Dermis blood vessel endothelial cell (primary cell): ENCODE measurements around the gene PRSS37. TPM values are rescaled to one million over a fixed set of nuclear protein-coding genes. Genes with fewer than 3 reads are reported as not detected.
"Not testable (repeated sequence)": the region's sequence is repeated elsewhere in the genome, so short reads cannot be mapped to it uniquely, and the experiment has no call there.

Experiments
- DNase-seq: peaks from one replicate; pipeline ENCODE4 v3.0.0; 2010
- total RNA-seq: library from RNA; depleted of rRNA; stranded (reverse); fragments of >200 nt; gene quantifications from 2 replicates; pipeline ENCODE4 v1.2.3, GENCODE V29; 2014

The PRSS37 gene, protein sequence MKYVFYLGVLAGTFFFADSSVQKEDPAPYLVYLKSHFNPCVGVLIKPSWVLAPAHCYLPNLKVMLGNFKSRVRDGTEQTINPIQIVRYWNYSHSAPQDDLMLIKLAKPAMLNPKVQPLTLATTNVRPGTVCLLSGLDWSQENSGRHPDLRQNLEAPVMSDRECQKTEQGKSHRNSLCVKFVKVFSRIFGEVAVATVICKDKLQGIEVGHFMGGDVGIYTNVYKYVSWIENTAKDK
- total RNA-seq: not detected in 2 replicates

DNA sequence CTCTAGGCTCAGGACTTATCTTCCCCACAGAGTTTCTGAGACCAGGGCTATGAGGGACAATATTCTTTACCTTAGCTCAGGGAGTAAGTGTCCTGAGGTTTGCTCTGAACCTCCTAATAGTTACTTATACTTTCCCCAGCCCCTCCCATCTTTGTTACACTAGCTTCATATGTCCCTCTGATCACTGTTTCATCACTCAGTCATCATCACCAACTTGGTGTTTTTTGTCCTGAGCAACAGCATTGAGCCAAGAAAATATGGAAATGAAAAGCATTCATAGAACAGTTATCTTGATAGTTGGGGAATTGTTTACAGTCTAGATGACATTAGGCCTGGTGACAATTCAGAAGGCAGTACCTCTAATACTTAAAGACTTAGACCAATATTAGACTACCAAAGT is at the start of gene PRSS37:
TSS of gene PRSS37 (minus strand) at position 101 of the 400 bp plus-strand sequence. CDS start 436 bp downstream, outside the sequence.
- DNase-seq: no peak

DNA sequence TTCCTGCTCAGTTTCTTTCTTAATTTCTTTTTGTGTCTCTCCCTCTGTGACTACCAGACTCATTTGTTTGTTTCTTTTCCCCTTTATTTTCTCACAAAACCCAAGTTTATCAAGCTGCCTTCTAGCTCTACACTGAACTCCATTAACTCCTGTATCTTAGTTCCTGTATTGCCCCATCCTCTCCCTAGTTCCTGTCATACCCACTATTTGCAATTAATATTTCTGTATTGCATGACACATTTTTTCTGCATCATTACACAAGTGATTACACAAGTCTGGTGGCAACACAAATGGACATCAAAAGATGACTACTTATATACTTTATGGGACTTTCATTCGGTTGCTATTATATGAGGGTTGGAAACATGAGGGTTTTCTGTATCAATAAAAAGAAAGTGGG is 48.0 kb upstream of the PRSS37 start:
- DNase-seq: no peak

DNA sequence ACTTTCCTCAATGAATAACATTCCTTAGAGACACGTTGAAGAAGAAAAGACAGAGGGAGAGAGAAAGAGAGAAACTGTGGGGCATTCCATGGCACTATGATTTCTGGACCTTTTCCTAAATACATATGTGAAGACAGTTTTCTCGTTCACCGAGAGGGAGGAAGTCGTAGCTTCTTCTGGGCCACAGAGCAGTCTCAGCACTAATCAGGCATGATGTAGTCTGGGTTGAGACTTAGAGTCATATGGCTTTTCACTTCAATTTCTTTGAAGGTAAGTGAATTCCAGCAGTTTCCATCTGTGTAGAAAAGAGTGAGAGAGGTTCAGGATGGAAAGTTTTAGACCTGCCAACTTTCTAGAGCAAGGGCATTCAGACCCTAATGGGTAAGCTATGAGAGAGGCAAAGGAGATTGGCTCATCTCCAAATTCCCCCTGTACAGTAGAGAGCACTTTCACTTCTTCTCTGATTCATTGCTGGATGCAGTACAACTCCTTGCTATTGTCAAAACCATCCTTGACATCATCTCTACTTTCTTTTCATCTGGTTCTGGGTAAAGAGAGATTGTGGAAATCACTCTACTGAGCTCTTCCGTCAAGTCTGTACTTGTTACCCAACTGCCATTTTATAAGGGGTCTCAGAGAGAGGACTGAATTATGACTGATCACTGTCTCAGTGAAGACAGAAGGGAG is 43.4 kb upstream of the PRSS37 start:
- DNase-seq: no peak

DNA sequence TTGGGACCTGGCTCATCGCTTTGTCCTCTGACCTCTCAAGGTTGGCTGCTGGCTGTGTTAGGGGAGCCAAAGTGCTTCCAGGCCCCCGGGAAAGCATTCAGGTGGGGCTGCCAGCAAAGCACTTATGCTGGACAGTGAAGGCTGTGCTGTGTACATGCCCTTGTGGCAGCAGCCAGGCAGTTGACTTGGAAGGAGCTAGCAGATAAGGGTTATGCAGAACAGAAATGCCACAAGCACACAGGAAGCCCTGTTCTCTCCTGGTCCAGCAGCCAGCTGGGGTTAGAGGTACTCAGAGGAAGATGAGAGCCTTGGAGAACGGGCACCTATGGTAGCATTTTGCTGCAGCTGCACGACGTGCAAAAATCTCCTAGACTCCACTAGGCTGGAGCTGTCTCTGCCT is 39.7 kb upstream of the PRSS37 start:
- DNase-seq: no peak

DNA sequence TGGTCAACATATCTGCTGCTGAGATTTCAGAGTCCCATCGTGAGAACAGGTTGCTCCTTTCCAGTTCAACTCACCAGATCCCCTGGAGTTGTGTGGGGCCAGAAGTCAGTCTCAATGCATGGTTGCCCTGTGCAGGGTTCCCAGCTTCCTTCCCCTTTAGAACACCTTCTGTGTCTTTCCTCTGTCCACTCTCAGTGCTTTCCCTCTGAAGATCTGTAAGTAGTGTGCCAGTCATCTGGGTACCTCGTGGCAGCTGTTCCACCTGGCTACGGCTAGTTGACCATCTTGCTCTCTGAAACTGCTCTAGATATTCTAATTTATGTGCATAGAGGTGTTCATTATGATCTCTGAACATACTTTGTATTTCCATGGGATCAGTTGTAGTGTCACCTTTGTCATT is 36.1 kb upstream of the PRSS37 start:
- no peak for DNase-seq

DNA sequence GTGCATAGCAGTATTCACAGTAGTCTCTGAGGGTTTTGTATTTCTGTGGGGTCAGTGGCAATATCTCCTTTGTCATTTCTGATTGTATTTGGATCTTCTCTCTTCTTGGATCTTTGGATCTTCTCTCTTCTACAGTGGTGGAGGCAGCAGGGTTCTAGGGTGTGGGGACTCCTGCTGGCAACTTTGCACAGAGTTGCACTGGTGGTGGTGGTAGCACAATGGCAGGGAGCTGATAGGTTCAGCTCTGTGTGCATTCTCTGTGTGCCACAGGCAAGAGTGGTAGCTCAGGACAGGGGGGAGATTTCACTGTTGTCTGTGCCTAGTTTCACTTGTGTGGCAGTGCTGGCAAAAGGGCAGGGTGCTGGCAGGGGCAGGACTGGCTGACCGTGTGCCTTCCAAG is 35.1 kb upstream of the PRSS37 start:
- DNase-seq: no peak

DNA sequence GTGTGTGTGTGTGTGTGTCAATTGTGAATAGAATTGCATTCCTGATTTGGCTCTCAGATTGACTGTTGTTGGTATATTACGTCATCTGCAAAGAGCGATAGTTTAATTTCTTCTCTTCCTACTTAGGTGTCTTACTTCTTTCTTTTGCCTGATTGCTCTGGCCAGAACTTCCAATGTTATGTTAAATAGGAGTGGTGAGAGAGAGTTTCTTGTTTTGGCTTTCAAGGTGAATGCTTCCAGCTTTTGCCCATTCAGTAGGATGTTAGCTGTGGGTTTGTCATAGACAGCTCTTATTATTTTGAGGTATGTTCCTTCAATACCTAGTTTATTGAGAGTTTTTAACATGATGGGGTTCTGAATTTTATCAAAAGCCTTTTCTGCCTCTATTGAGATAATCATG is 34.2 kb upstream of the PRSS37 start:
- DNase-seq: no peak

DNA sequence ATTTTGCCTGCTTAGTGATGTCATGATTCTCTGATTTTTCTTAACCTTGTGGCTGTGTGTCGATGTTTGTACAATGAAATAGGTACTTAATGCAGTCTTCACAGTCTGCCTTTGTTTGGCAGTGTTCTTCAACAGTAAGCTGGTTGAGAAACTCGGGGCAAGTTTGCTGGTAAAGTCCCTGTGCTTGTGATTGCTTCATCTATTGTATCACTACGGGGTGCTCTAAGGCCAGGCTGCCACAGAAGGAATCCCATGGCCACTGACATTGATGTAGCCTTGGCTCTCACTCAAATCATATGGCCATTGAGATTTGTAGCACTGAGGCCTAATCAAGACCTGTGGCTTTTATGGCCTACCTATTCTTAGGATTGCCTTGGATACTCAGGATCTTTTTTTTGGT is 33.5 kb upstream of the PRSS37 start:
- no peak for DNase-seq

DNA sequence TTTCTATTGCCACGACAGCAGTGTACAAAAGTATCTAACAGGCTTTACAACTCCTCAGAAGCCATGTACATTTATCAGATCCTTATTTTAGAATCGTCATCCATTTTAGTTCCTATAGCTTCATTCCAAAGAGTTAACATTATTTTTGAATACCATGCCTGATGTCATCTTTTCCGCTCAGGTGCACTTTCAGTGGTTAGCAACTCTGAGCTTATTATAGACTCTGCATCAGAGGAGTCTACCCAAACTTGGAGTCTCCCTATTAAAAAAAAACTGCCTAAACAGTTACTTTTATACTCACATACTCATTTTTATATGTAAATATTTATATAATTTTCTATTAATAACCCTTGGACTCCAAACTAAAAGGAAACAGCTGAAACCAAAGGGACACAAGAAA is 31.6 kb upstream of the PRSS37 start:
- DNase-seq: no peak

DNA sequence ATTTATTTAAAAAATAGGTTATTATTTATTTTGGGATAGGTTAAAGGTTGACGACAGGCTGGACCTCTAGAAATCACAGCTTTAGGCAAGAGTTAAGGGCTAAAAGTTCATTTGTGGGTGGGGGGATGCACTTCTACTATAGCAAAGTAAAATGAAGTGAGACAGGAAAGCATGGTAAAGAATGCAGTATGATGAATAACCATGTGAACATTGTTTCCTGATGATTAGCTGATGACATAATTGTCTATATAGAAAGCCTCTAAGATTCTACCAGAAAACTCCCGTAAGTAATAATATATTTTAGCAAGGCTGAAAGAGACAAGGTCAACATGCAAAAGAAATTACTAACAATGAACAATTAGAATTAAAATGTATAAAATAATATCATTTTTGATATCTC is 25.7 kb upstream of the PRSS37 start:
- no peak for DNase-seq

DNA sequence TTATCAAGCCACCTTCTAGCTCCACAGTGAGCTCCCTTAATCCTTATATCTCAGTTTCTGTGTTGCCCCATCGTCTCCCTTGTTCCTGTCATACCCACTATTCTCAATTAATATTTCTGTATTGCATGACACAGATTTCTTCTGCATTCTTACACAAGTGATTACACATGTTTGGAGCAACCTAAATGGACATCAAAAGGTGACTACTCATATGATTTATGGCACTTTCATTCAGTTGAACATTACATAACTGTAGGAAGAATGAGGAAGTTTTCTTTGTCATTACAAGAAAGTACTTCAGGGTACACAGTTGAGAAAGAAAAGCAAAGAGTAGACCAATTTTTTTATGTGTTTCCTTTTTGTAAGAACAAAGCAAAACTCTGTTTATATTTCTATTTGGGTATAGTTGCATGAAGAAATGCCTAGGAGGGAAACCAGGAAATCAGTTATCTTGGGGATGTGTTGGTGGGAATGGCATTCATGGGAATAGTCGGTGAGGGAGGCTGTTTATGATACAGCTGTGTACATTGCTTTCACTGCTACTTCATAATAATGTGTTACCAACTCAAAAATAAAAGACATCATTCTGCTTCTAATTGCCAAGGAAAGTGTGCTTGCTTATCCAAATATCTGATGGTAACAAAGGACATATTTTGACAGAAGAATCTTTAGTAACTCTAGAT is 23.6 kb upstream of the PRSS37 start:
- DNase-seq: no peak

DNA sequence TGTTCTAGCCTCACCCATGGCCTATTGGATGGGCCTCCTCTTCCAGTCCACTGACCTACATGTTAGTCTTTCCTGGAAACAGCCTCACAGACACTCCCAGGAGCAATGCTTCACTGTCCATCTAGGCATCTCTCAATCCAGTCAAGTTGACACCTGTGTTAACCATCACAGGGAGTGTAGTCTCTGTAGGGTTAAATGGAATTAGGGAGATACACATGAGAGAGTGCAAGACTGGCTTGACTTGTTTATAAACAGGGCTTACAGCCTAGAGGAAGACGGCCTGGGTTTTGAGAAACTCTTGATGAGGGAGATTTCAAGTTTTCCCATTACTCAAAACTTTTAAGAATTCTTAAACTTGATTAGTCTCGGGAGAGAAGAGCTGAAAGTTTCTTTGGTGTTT is 18.9 kb upstream of the PRSS37 start:
- DNase-seq: no peak

DNA sequence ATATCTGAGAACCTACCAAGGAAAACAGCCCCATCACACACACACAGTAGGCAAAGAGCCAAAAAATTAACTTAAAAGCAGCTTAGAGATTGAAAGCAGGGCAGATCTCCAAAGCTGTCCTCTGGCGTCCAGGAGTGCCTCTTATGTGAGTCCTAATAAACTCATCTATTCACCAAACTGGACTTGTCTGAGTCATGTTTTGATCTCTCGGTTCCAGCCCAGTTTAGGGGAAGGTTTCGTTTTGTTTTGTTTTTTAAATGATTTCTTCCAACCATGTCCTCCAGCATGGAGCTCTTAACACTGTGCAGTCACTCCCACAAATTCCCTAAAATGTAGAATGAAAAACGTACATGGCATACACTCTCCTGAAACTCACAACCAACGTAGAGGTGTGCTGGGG is 6.7 kb upstream of the PRSS37 start:
- DNase-seq: no peak

DNA sequence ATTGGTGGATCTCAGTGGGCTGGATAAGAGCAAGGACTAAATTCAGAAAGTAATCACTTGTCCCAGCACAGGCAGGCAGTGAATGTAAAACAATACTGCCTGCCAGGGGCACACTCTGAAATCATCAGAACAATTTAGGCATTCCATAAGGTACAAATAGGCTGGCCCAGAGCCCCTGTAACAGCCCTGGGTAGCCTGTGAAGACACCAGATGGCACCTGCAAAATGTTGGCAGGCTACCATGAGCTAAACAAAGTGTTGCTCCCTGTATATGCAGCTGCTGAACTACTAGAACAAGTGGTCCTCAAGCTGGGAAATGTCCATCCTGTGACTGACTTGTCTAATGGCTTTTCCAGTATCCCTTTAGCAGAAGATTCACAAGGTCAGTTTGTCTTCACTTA is 3.0 kb upstream of the PRSS37 start:
- DNase-seq: no peak

DNA sequence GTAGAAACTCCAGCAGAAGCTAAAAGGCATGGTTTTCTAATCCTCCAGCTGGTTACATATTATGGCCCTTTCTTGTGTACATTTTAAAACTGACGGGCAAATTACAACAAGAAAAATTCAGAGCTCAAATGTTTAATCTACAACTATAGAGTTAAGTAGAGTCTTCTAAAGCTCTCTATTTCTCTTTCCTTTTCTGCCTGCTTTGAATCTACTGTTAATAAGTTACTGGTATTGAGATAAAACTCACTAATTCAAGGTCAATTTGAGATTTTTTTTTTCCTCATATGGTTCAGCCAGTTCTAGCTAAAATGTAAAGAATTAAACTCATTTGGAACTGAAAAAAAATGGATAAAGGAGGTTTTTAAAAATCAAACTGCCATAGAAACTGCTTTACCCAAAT is 1.6 kb upstream of the PRSS37 start:
- DNase-seq: no peak

DNA sequence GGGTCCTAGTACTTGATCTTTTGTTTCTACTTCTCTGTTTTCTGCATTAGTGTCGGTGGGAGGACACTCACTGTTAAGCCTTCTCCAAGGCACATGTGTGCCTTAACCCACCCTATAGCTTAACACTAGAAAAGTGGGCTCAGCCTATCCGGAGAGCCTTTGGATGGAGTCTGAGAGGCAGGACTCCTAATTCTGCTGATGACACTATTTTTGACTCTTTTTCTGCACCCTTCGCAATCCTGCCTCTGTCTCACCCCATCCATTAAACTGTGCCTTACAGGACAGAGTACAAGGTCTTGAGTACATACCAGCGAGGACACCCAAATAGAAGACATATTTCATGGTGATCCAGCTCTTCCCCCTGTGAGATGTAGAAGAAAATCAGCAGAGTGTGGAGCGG is 577 bp downstream of the PRSS37 start:
- no peak for DNase-seq

DNA sequence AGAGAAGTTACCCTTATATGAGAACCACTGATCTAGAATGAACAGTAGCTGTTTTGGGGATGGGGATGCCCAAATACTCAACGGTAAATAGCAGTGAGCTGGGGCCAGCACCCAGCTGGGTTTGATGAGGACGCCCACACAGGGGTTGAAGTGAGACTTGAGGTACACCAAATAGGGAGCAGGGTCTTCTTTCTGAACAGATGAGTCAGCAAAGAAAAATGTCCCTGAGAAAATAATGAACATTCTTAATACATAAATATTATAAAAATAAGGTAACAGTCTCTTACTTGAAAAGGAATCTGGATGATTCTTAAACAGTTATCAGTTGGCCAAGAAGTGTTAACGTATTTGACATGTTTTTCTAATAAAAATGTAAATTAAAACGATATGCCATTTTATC is 2.0 kb downstream of the PRSS37 start:
- no peak for DNase-seq

DNA sequence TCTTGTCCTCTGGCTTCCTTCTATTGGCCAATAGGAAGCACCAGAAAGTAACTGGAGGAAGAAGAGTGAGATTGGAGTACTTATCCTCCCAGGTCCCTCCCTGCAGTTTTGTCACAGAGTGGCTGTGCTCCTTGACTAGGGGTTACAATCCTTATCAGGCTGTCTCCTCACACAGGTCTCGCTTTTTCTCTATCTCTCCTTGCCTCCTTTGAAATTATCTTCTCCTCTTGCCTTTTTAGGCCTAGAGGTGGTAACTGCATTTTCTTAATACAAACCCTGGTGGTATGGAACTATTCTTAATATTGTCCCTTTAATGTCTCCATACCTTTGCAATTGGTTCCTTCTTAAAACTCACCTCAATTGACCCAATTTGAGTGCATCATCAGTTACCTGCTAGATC is 2.7 kb downstream of the PRSS37 start:
- DNase-seq: no peak

DNA sequence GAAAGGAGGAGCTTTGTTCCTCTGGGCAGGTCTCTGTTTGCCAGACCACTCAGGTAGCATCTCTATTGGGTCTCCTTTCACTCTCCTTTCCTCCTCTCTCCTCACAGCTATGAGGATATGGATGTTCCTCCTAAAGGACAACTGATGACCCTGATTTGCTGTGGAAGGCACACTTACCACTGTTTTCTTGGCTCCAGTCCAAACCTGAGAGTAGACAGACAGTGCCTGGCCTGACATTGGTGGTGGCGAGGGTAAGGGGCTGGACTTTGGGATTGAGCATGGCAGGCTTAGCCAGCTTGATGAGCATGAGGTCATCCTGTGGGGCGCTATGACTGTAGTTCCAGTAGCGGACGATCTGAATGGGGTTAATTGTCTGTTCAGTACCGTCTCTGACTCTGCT is 3.6 kb downstream of the PRSS37 start:
- no peak for DNase-seq

DNA sequence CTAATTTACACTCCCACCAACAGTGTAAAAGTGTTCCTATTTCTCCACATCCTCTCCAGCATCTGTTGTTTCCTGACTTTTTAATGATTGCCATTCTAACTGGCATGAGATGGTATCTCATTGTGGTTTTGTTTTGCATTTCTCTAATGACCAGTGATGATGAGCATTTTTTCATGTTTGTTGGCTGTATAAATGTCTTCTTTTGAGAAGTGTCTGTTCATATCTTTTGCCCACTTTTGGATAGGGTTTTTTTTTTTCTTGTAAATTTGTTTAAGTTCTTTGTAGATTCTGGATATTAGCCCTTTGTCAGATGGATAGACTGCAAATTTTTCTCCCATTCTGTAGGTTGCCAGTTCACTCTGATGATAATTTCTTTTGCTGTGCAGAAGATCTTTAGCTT is 18.9 kb downstream of the PRSS37 start:
- DNase-seq: not testable (repeated sequence)

DNA sequence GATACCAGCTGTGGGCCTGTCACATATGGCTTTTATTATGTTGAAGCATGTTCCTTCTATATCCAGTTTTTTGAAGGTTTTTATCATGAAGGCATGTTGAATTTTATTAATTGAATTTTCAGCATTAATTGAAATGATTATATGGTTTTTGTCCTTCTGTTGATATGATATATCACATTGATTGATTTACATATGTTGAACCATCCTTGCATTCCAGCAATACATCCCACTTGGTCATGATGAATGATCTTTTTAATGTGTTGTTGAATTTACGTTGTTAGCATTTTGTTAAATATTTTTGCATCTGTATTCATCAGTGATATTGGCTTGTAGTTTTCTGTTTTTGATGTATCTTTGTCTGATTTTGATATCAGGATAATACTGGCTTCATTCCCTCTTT is 21.2 kb downstream of the PRSS37 start:
- DNase-seq: peak; percentile 1

DNA sequence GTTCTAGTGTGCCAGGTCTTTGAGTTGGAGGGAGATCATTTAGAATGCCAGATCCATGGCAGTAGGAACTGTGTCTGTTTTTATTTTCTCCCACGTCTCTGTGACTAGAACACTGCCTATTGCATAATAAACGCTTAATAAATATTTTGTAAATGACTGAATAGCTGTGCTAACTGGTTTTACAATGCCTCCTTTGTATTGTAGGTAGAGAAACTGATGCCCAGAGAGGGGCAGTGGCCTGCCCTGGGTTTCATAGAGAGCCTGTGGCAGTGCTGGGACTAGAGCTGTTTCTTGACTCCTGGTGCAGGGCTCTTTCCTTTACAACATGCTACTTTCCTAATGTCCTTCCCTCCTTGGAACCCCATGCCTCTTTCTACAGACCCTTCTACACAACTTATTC is 48.8 kb downstream of the PRSS37 start:
- DNase-seq: no peak

DNA sequence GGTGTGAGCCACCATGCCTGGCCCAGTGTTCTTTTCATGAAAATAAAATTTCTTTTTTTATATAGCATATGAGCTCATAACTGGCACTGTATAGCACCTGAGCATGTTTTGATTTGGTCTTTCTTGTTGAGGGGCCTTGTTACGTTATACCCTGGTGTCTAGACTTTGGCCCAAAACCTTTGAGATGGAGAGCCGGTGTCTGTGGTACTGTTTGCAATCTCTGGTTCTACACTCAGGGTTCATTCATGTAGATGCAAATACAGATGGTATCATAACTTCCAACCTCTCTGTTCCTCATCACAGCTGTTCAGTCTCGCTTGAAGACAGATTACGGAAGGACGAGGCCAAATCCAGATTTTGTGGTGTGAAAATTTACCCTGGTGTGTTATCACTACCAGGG is 51.4 kb downstream of the PRSS37 start, which contains the start of gene TAS2R5:
TSS of gene TAS2R5 (plus strand) at position 301 of the 400 bp plus-strand sequence. CDS start 145 bp downstream, outside the sequence.
- DNase-seq: no peak

DNA sequence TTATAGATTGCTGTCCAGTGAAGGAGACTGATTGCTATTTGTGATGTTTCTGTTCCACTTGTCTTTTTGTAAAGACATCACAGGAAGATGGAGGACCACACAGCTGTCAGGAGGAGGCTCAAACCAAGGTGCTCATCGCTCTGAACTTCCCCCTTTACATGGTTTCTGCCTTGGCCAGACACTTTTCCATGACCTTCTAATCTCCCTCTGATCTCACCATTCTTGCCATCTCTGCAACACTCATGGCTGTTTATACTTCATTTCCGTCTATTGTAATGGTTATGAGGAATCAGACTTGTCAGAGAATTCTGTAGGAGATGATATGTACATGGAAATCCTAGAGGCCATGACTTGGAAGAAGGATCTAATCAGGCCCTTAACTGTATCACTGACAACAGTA is 53.0 kb downstream of the PRSS37 start:
- peak; percentile 82 for DNase-seq
